NCI-H524 treated with DMSO at 0.1 percent for 48 hours (cell line): ENCODE measurements around the gene VPS26C.
"Not testable (repeated sequence)": the region's sequence is repeated elsewhere in the genome, so short reads cannot be mapped to it uniquely, and the experiment has no call there.

ENCODE experiments used
- DNase-seq: peaks from one replicate; lab custom pipeline; 2025; lab: John Stamatoyannopoulos, UW

The VPS26C gene

DNA sequence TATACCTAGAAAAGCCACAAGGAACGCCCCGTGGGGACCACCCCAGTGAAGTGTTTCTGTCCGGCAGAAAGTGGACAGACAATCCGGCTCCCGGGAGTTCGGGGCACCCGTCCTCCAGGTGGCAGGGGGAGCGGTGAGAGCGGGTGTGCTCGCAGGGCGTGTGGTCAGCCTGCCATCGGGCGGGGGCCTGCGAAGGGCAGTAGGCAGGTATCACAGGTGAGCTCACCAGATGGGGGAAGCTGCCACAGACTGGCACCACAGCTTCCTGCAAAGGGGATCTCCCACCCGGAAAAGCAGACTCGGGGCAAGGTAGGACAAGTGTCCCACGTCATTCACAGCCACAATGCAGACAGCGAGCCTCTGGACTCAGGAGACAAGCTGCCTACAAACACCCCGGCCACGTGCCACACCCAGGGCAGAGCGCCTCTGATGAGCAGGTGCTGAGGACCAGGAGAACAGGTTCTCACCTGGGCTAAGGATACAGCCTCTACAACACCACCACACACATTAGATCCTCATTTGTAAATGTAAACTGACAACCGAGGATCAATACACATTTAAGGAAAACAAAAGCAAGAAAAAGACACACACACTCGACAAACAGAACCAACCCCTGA is 36.4 kb downstream of the VPS26C start:
- no peak for DNase-seq

- no peak for DNase-seq
These were observed 39.1 kb downstream of the VPS26C start for GRCh38 chr21:37228003-37228400.

DNA sequence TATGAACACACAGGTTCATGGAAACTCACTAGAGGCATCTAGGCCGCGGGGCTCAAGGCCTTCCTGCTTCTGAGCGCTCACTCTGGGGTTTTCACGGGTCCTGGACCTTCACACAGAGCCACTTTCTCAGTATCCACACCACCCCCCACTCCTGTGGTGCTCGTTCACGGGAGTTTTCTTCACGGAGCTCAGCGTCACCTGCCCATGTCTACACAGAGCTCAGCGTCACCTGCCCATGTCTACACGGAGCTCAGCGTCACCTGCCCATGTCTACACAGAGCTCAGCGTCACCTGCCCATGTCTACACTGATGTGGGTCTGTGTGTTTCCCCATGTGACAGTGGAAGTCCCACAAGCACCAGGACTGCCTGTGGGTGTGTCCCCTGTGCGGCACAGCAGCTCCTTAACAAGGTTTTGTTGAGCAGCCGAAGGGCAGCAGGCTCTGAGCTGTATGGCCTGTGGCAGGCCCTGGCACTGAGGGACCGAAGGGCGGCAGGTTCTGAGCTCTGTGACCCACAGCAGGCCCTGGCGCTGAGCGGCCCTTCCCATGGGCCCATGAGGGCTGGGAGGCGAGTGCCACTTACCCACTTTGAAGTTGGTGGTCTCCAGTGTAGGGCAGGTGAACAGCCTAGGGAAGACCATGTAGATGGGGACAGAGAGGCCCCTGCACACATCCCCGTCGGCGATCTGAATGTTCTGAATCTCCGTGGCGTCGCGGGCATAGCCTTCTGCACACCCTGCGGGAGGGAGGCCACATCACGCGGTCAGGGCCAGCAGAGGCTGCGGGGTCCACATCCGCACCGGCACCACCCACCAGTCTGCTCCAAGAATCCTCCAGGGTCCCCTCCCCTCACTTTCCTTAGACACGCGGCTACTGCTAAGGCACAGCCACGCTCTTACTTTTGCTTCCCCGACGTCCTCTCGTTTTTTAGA is 39.8 kb downstream of the VPS26C start:
- DNase-seq: no peak

GRCh38 chr21:37226041-37226920 is 40.9 kb downstream of the VPS26C start:
- no peak for DNase-seq

DNA sequence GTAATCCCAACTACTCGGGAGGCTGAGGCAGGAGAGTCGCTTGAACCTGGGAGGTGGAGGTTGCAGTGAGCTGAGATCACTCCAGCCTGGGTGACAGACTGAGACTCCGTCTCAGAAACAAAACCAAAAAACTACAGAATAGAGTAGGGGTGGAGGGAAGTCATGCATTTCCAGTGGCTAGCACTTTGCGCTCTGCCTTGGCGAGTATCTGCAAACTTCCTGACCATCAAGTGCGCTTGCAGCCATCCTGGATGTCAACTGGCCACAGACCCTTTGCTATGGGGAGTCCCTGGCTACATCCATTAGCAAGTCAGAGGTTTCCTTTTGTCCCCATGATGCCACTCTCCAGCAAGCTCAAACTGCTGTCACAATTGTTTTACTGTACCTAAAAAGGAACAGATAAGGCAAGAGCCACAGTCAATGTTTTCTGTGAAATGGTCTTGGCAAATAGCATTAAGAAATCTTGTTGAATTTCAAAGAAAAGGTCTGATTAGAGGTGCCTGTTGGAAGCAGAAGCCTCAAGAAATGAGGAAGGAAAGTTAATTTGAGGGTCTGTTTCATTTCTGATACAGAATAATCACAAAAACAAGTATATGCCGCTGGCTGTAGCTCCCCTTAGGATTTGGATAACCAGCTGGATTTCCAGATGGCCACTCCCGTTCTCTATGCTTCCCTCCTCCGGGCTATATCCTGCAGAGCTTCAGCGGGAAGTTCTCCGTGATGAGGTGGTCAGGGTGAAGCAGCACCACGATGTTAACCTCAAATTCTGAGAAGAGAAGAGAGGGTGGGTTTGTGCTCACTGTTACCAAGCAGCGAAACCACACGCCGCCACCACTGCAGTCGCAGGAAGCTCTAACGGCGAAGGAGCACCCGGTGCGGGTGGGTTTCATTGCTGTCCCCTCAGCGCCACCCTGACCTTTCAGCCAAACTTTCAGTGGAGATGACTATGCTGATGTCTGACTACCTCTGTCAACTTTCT is 42.0 kb downstream of the VPS26C start:
- no peak for DNase-seq

DNA sequence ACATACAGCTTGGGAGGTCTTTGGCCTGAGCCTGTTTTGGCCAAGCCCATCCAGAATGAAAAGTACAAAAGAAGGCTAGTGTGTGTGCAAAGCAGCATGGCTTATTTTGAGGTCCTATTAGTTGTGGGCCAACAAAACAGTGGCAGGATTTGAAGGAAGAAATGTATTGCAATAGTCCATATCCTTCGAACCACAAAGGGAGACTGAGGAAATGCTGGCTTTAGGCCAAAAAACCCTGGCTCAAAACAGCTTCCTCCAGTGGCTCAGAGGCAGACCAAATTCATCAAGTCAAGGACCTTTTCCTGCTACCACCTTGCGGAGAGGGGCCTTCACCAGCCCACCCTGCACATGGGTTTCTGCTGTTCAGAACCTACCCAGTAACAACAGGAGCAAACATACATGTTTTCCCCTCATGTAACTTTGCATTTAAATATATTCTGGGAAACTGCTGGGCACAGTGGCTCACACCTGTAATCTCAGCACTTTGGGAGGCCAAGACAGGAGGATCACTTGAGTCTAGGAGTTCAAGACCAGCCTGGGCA is 43.3 kb downstream of the VPS26C start:
- DNase-seq: no peak

- DNase-seq: not testable (repeated sequence)
These were observed 44.9 kb downstream of the VPS26C start for GRCh38 chr21:37222248-37222647.

- DNase-seq: peak; percentile 85
These were observed 46.0 kb downstream of the VPS26C start for GRCh38 chr21:37220981-37221664.

GRCh38 chr21:37220433-37220980 is 46.6 kb downstream of the VPS26C start:
- DNase-seq: peak; percentile 61

DNA sequence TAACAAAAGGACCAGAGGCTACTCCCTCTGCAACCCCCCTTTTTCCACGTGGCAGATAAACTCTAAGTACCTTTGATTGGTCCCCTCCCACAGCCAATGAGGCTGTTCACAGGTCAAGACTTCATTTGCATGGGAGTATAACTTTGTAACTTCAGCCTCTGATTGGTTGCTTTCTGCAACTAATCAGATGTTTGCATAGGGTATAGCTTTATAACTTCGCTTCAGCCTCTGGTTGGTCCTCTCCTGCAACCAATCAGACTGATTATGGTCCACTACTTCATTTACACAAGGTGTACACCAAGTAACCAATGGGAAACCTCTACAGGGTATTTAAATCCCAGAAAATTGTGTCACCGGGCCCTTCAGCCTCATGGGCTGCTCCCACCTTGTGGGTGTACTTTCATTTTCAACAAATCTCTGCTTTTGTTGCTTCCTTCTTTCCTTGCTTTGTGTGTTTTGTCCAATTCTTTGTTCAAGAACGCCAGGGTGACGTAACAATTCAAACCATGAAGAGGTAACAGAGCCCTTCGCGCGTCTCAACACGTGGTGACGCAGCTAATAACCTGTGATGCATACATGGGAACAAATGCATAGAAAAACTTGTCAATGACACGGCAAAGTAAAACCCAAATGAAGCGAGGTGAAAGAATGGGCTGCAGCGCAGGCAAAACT is 47.2 kb downstream of the VPS26C start:
- DNase-seq: no peak

DNA sequence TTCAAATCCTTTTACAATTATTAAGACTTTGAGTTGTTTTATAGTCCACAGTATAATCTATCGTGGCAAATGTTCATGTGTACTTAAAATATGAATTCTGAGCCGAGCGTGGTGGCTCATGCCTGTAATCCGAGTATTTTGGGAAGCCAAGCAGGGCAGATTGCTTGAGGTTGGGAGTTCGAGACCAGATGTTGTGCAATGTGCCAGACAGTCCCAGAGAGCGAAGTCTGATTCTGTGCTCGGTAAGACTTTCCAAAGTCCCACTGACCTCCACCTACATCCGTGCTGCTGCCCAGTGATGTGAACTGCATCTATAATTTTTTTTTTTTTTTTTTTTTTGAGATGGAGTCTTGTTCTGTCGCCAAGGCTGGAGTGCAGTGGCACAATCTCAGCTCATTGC is 52.2 kb downstream of the VPS26C start:
- no peak for DNase-seq

DNA sequence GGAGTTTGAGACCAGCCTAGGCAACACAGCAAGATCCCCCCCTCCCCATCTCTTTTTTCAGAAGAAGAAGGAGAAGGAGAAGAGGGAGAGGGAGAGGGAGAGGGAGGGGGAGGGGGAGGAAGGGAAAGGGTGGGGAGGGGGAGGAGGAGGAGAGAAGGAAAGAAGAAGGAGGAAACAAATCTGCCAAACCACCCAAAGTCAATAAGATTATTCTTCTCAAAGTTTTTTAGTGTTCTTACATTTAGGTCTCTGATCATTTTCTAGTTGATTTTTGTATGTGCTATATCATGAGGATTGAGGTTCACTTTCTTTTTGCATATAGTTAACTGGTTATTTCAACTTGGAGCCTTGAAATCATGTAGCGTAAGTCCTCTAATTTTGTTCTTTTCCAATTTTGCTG is 56.3 kb downstream of the VPS26C start:
- no peak for DNase-seq

DNA sequence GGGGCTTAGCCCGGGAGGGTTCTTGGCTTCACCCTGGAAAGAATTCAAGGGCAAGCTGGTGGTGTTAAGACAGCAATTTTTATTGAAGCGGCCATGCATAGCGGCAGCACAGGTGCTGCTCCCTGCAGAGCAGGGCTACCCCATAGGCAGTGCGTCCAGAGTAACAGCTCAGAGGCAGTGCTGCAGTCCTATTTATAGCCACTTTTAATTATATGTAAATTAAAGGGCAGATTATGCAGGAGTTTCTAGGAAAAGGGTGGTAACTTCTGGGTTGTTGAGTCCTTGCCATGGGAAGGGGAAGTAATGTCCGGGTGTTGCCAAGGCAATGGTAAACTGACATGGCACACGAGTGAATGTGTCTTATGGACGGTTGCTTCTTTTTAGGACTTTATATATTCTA is 57.0 kb downstream of the VPS26C start:
- DNase-seq: no peak

GRCh38 chr21:37208741-37209225 is 58.4 kb downstream of the VPS26C start:
- DNase-seq: no peak

GRCh38 chr21:37208056-37208721 is 58.9 kb downstream of the VPS26C start:
- DNase-seq: no peak

- DNase-seq: no peak
These were observed 59.6 kb downstream of the VPS26C start for GRCh38 chr21:37207441-37208009.

- no peak for DNase-seq
These were observed 60.6 kb downstream of the VPS26C start for GRCh38 chr21:37206496-37206895.

- no peak for DNase-seq
These were observed 62.6 kb downstream of the VPS26C start for GRCh38 chr21:37204580-37204979.
